Body of pancreas (tissue), 4 donors: Measurements from ENCODE around the gene TSPAN14.

Experiments used
- POLR2A ChIP-seq, 3 donors: fragments of 450-650 bp; IDR thresholded peaks; one replicate each; pipeline ENCODE4 v1.6.1; 2016; ENCODE audit warnings: antibody characterized with exemption in 3 of 3, mild to moderate bottlenecking in 2 of 3
- TF ChIP-seq, protein P1 (sequence below), 7 experiments: fragments of 450-650 bp in 4 of 7; fragments of 200-600 bp in 3 of 7; sonication (generic) in 3 of 7; IDR thresholded peaks; one replicate each; pipeline ENCODE4 v1.5.1; 2016 to 2019; ENCODE audit warnings: antibody characterized with exemption in 7 of 7

DNA sequence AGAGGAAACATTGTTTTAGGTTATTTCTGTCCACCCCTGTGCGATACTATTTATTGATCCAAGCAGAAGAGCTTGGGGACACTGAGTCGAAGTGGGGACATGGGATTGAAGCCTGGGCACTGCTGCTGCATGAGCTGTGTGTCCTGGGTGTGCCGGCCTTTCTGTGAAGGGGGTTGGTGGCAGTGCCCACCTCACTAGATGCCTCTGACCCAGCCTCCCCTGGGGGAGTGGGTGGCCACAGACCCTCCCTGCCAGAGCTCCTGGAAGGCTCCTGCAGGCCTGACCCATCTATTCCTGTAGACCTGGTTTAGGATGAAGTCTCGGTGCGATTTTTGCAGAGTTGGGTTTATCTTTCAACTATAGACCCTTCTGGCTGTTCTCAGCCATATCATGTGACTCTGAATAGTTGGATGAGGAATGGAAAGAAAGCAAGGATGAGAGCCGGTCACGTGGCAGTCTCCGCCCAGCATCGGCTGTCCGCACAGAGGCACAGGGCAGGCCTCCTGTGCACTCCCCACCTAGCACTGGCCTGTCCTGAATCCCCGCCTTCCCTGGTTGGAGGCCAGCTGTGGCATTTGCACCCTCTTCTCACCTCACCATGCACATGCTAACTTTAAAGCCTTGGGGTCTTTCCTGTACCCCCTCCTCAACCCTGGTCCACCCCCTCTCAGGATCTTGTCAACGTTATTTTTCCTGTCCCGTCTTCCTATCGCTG lies 66.0 kb downstream of the TSPAN14 start:
- TF ChIP-seq POLR2A (IDR thresholded peaks at IDR 0.05) = no peak
- TF ChIP-seq, protein P1, sequence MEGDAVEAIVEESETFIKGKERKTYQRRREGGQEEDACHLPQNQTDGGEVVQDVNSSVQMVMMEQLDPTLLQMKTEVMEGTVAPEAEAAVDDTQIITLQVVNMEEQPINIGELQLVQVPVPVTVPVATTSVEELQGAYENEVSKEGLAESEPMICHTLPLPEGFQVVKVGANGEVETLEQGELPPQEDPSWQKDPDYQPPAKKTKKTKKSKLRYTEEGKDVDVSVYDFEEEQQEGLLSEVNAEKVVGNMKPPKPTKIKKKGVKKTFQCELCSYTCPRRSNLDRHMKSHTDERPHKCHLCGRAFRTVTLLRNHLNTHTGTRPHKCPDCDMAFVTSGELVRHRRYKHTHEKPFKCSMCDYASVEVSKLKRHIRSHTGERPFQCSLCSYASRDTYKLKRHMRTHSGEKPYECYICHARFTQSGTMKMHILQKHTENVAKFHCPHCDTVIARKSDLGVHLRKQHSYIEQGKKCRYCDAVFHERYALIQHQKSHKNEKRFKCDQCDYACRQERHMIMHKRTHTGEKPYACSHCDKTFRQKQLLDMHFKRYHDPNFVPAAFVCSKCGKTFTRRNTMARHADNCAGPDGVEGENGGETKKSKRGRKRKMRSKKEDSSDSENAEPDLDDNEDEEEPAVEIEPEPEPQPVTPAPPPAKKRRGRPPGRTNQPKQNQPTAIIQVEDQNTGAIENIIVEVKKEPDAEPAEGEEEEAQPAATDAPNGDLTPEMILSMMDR (IDR thresholded peaks at IDR 0.05) = no peak
